Measurements from ENCODE around the gene SPTSSA.
"Not testable (repeated sequence)": the region's sequence is repeated elsewhere in the genome, so short reads cannot be mapped to it uniquely, and the experiment has no call there.

Gene SPTSSA

GRCh38 chr14:34462132-34462893 is at the start of gene SPTSSA:
Gene SPTSSA, minus strand, starts transcription at chr14:34462240. Its CDS starts 33 bp downstream, at chr14:34462207.
- H3K27ac ChIP-seq (ENCODE audit: low read depth, low read length), result peak within 1 kb of the TSS; percentile 94
- peaks cover 16% of the 10 kb centered on the region for H3K4me1 ChIP-seq (ENCODE audit: control insufficient read depth, insufficient read depth, low read length)
- no peaks in the 10 kb centered on the region for H3K9me3 ChIP-seq (ENCODE audit: control insufficient read depth, insufficient read depth, low read length)
- peak within 1 kb of the TSS; percentile 94 for H3K4me3 ChIP-seq (ENCODE audit: low read depth, low read length)
- H3K27me3 ChIP-seq (ENCODE audit: control insufficient read depth, insufficient read depth, low read length), result no peaks in the 10 kb centered on the region
- peak within 1 kb of the TSS; percentile 92 for H3K9ac ChIP-seq (ENCODE audit: low read depth, low read length)
- H3K36me3 ChIP-seq (ENCODE audit: control insufficient read depth, insufficient read depth, low read length), result 0 out of 2 replicates have a peak, but pooled peaks cover 1% of the 10 kb centered on the region

GRCh38 chr14:34507884-34508283 is 45.8 kb upstream of the SPTSSA start:
- Histone ChIP-seq H3K27me3 (ENCODE audit: control insufficient read depth, insufficient read depth, low read length) (no peaks in the 10 kb centered on the region), H3K9me3 (ENCODE audit: control insufficient read depth, insufficient read depth, low read length) (no peaks in the 10 kb centered on the region), H3K4me1 (ENCODE audit: control insufficient read depth, insufficient read depth, low read length) (peaks cover 3% of the 10 kb centered on the region; the same call in 1 of the 2 replicates), H3K9ac (ENCODE audit: low read depth, low read length) (no peak overlapping the region), H3K4me3 (ENCODE audit: low read depth, low read length) (no peak overlapping the region), H3K27ac (ENCODE audit: low read depth, low read length) (no peak overlapping the region), H3K36me3 (ENCODE audit: control insufficient read depth, insufficient read depth, low read length) (no peaks in the 10 kb centered on the region)

GRCh38 chr14:34507459-34507858 is 45.4 kb upstream of the SPTSSA start:
- H3K4me3 ChIP-seq (ENCODE audit: low read depth, low read length), result no peak overlapping the region
- no peaks in the 10 kb centered on the region for H3K36me3 ChIP-seq (ENCODE audit: control insufficient read depth, insufficient read depth, low read length)
- H3K4me1 ChIP-seq (ENCODE audit: control insufficient read depth, insufficient read depth, low read length), result peaks cover 7% of the 10 kb centered on the region
- H3K27ac ChIP-seq (ENCODE audit: low read depth, low read length), result no peak overlapping the region
- no peak overlapping the region for H3K9ac ChIP-seq (ENCODE audit: low read depth, low read length)
- H3K9me3 ChIP-seq (ENCODE audit: control insufficient read depth, insufficient read depth, low read length), result no peaks in the 10 kb centered on the region
- H3K27me3 ChIP-seq (ENCODE audit: control insufficient read depth, insufficient read depth, low read length), result no peaks in the 10 kb centered on the region

- H3K4me3 ChIP-seq (ENCODE audit: low read depth, low read length); H3K27ac ChIP-seq (ENCODE audit: low read depth, low read length); H3K9me3 ChIP-seq (ENCODE audit: control insufficient read depth, insufficient read depth, low read length); H3K27me3 ChIP-seq (ENCODE audit: control insufficient read depth, insufficient read depth, low read length); H3K36me3 ChIP-seq (ENCODE audit: control insufficient read depth, insufficient read depth, low read length); H3K9ac ChIP-seq (ENCODE audit: low read depth, low read length): not testable (repeated sequence)
- H3K4me1 ChIP-seq (ENCODE audit: control insufficient read depth, insufficient read depth, low read length), result peaks cover 11% of the 10 kb centered on the region
These were observed 43.1 kb upstream of the SPTSSA start for GRCh38 chr14:34505124-34505491.

GRCh38 chr14:34504027-34504426 is 42.0 kb upstream of the SPTSSA start:
- not testable (repeated sequence) for H3K4me3 ChIP-seq (ENCODE audit: low read depth, low read length); H3K9me3 ChIP-seq (ENCODE audit: control insufficient read depth, insufficient read depth, low read length); H3K27me3 ChIP-seq (ENCODE audit: control insufficient read depth, insufficient read depth, low read length); H3K9ac ChIP-seq (ENCODE audit: low read depth, low read length); H3K27ac ChIP-seq (ENCODE audit: low read depth, low read length); H3K36me3 ChIP-seq (ENCODE audit: control insufficient read depth, insufficient read depth, low read length)
- peaks cover 11% of the 10 kb centered on the region for H3K4me1 ChIP-seq (ENCODE audit: control insufficient read depth, insufficient read depth, low read length)

GRCh38 chr14:34502545-34503225 is 40.6 kb upstream of the SPTSSA start:
- no peak overlapping the region for H3K4me3 ChIP-seq (ENCODE audit: low read depth, low read length)
- no peaks in the 10 kb centered on the region for H3K9me3 ChIP-seq (ENCODE audit: control insufficient read depth, insufficient read depth, low read length)
- no peaks in the 10 kb centered on the region for H3K27me3 ChIP-seq (ENCODE audit: control insufficient read depth, insufficient read depth, low read length)
- H3K36me3 ChIP-seq (ENCODE audit: control insufficient read depth, insufficient read depth, low read length), result no peaks in the 10 kb centered on the region
- peaks cover 11% of the 10 kb centered on the region for H3K4me1 ChIP-seq (ENCODE audit: control insufficient read depth, insufficient read depth, low read length)
- no peak overlapping the region for H3K9ac ChIP-seq (ENCODE audit: low read depth, low read length)
- peak overlapping the region; percentile 49 for H3K27ac ChIP-seq (ENCODE audit: low read depth, low read length)

GRCh38 chr14:34502001-34502400 is 40.0 kb upstream of the SPTSSA start:
- no peaks in the 10 kb centered on the region for H3K27me3 ChIP-seq (ENCODE audit: control insufficient read depth, insufficient read depth, low read length)
- peak overlapping the region; percentile 7 for H3K27ac ChIP-seq (ENCODE audit: low read depth, low read length)
- no peaks in the 10 kb centered on the region for H3K36me3 ChIP-seq (ENCODE audit: control insufficient read depth, insufficient read depth, low read length)
- H3K4me1 ChIP-seq (ENCODE audit: control insufficient read depth, insufficient read depth, low read length), result peaks cover 17% of the 10 kb centered on the region
- no peaks in the 10 kb centered on the region for H3K9me3 ChIP-seq (ENCODE audit: control insufficient read depth, insufficient read depth, low read length)
- H3K4me3 ChIP-seq (ENCODE audit: low read depth, low read length), result no peak overlapping the region
- H3K9ac ChIP-seq (ENCODE audit: low read depth, low read length), result no peak overlapping the region

- H3K4me3 ChIP-seq (ENCODE audit: low read depth, low read length), result no peak overlapping the region
These were observed 39.1 kb upstream of the SPTSSA start for GRCh38 chr14:34501004-34501580.

GRCh38 chr14:34498684-34499412 is 36.8 kb upstream of the SPTSSA start:
- peaks cover 26% of the 10 kb centered on the region for H3K4me1 ChIP-seq (ENCODE audit: control insufficient read depth, insufficient read depth, low read length)
- H3K9me3 ChIP-seq (ENCODE audit: control insufficient read depth, insufficient read depth, low read length), result no peaks in the 10 kb centered on the region
- H3K36me3 ChIP-seq (ENCODE audit: control insufficient read depth, insufficient read depth, low read length), result no peaks in the 10 kb centered on the region
- no peak overlapping the region for H3K4me3 ChIP-seq (ENCODE audit: low read depth, low read length)
- no peaks in the 10 kb centered on the region for H3K27me3 ChIP-seq (ENCODE audit: control insufficient read depth, insufficient read depth, low read length)
- H3K27ac ChIP-seq (ENCODE audit: low read depth, low read length), result no peak overlapping the region
- H3K9ac ChIP-seq (ENCODE audit: low read depth, low read length), result no peak overlapping the region

More at GRCh38 chr14:34501004-34501580, 39.1 kb upstream of the SPTSSA start:
- Histone ChIP-seq H3K4me1 (ENCODE audit: control insufficient read depth, insufficient read depth, low read length) (peaks cover 26% of the 10 kb centered on the region), H3K36me3 (ENCODE audit: control insufficient read depth, insufficient read depth, low read length) (no peaks in the 10 kb centered on the region), H3K9ac (ENCODE audit: low read depth, low read length) (no peak overlapping the region), H3K27ac (ENCODE audit: low read depth, low read length) (no peak overlapping the region), H3K27me3 (ENCODE audit: control insufficient read depth, insufficient read depth, low read length) (no peaks in the 10 kb centered on the region), H3K9me3 (ENCODE audit: control insufficient read depth, insufficient read depth, low read length) (no peaks in the 10 kb centered on the region)

- peaks cover 16% of the 10 kb centered on the region for H3K4me1 ChIP-seq (ENCODE audit: control insufficient read depth, insufficient read depth, low read length)
- H3K9ac ChIP-seq (ENCODE audit: low read depth, low read length), result peak overlapping the region; percentile 22; the same call in 1 of the 2 replicates
- no peaks in the 10 kb centered on the region for H3K9me3 ChIP-seq (ENCODE audit: control insufficient read depth, insufficient read depth, low read length)
- H3K36me3 ChIP-seq (ENCODE audit: control insufficient read depth, insufficient read depth, low read length), result no peaks in the 10 kb centered on the region
- H3K27me3 ChIP-seq (ENCODE audit: control insufficient read depth, insufficient read depth, low read length), result no peaks in the 10 kb centered on the region
- H3K4me3 ChIP-seq (ENCODE audit: low read depth, low read length), result peak overlapping the region; percentile 28; the same call in 1 of the 2 replicates
- H3K27ac ChIP-seq (ENCODE audit: low read depth, low read length), result peak overlapping the region; percentile 93
These were observed 34.9 kb upstream of the SPTSSA start for GRCh38 chr14:34496679-34497513.
